GM12892 (cell line): ENCODE measurements around the gene PTPN14.

Experiments
- DNase-seq: peaks from one replicate; pipeline ENCODE4 v3.0.0; 2011; ENCODE audit not compliant: insufficient read length
- FAIRE-seq: peaks from 2 replicates; lab custom pipeline; 2011; peaks lifted over from hg19 to GRCh38; lab: Jason Lieb, UNC
- POLR2A ChIP-seq: IDR thresholded peaks from 2 replicates; pipeline ENCODE4 v1.6.1; 2011; ENCODE audit warnings: low read depth, low read length, control low read depth
- POLR2AphosphoS5 ChIP-seq: IDR thresholded peaks from 2 replicates; pipeline ENCODE4 v1.6.1; 2011; ENCODE audit warnings: low read depth, low read length, control low read depth
- TAF1 ChIP-seq: IDR thresholded peaks from 2 replicates; pipeline ENCODE4 v1.6.1; 2011; ENCODE audit warnings: low read depth, mild to moderate bottlenecking, control low read depth, low read length, borderline replicate concordance

PTPN14 gene

GRCh38 chr1:214546886-214547641 is 4.3 kb downstream of the PTPN14 start:
- DNase-seq (no peak), FAIRE-seq (no peak)
- no peak for TF ChIP-seq POLR2AphosphoS5
- no peak for TF ChIP-seq TAF1
- TF ChIP-seq POLR2A = no peak

GRCh38 chr1:214546084-214546483 is 5.3 kb downstream of the PTPN14 start:
- TF ChIP-seq POLR2AphosphoS5 = no peak
- TF ChIP-seq POLR2A = no peak
- TF ChIP-seq TAF1 = no peak
- DNase-seq (no peak), FAIRE-seq (no peak)

- TF ChIP-seq TAF1 (no peak), POLR2AphosphoS5 (no peak), POLR2A (no peak)
- no peak for DNase-seq
- no peak for FAIRE-seq
Measured at GRCh38 chr1:214545293-214545692, 6.1 kb downstream of the PTPN14 start.

GRCh38 chr1:214544791-214545190 is 6.6 kb downstream of the PTPN14 start:
- TF ChIP-seq POLR2AphosphoS5 = no peak
- no peak for TF ChIP-seq TAF1
- no peak for TF ChIP-seq POLR2A
- no peak for FAIRE-seq
- no peak for DNase-seq

DNA sequence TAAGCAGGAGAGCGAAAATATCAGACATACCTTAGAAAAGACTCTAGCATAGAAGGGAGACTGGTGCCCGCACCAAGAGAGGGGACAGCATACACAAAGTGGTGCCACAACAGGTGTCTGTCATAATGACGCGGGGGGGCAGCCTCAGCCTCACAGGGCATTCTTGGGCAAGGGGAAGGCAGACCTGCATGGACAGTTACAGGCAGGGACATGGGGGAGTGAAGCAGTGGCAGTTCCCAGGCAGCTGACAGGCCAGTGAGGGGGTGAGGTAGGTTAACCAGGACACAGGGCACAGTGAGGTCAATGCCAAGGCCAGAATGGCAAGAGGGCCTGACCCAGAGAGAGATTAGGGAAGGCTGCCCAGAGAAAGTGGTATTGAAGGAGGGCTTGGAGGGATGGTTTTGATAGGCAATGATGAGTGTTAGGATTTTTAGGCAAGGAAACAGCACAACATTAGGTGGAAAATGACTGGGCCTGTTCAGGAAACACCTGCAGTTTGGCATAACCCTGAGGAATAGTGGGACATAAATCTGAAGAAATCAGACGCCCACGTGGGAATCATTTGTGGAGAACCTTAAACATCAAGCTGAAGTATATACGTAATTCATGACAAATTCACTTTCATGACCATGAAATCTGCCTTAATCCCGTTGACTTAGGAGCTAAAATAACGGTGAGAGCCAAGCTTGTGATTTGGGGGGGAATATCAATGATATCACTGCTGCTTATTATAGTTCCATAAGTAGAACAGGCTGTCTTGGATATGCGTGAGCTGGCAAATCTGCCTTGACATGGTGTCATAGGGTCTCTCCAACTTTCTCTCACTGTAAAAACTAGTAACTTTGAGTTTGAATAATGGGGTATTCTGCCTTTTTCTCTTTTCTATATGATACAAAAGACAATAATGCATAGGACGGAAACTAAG is 8.9 kb downstream of the PTPN14 start:
- no peak for FAIRE-seq
- TF ChIP-seq POLR2AphosphoS5 (no peak), POLR2A (no peak), TAF1 (no peak)
- DNase-seq = no peak

DNA sequence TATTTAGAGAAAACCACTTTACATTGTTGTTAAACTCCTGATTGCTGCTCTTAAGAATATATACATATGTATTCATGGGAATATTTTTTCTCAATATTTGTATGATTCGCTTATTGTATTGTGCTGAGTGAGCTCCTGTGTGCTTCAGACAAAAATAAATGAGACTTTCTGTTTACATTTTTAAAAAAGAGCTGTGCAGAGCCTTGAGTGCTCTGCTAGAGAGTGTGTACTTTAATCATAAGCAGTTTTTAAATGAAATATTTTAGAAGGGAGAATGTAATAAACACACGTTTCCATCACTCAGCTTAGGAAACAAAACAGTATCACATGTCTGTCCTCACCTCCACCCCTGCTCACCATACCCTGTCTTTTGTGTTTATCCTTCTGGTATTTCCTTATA is 9.7 kb downstream of the PTPN14 start:
- DNase-seq (no peak), FAIRE-seq (no peak)
- TF ChIP-seq POLR2A (no peak), TAF1 (no peak), POLR2AphosphoS5 (no peak)

- FAIRE-seq (no peak), DNase-seq (no peak)
- TF ChIP-seq POLR2A = no peak
- no peak for TF ChIP-seq POLR2AphosphoS5
- no peak for TF ChIP-seq TAF1
Measured at GRCh38 chr1:214541206-214541605, 10.2 kb downstream of the PTPN14 start.

GRCh38 chr1:214540324-214540723 is 11.1 kb downstream of the PTPN14 start:
- DNase-seq (no peak), FAIRE-seq (no peak)
- TF ChIP-seq POLR2A (no peak), POLR2AphosphoS5 (no peak), TAF1 (no peak)

DNA sequence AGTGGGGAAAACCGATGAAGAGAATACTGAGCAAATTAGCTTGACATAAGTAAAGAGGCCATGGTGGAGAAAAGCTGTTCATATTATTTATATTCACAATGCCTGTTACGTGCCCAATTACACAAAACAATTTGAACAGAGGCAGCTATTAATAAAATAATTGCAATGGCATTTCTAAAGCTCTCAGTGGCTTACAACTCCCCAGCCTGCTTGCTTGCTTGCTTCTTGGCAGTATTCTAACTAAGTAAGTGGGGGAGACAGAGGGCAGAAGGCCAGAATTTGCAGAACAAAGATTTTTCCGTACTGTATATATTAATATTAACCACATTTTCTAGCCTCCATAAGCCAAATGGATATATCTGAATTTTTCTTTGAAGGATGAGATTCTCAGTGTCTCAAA is 12.9 kb downstream of the PTPN14 start:
- FAIRE-seq = no peak
- TF ChIP-seq POLR2A (no peak), POLR2AphosphoS5 (no peak), TAF1 (no peak)

GRCh38 chr1:214537872-214538473 is 13.4 kb downstream of the PTPN14 start:
- TF ChIP-seq TAF1 = no peak
- no peak for TF ChIP-seq POLR2A
- no peak for TF ChIP-seq POLR2AphosphoS5

More for the DNA sequence above, 12.9 kb downstream of the PTPN14 start:
- no peak for DNase-seq

DNA sequence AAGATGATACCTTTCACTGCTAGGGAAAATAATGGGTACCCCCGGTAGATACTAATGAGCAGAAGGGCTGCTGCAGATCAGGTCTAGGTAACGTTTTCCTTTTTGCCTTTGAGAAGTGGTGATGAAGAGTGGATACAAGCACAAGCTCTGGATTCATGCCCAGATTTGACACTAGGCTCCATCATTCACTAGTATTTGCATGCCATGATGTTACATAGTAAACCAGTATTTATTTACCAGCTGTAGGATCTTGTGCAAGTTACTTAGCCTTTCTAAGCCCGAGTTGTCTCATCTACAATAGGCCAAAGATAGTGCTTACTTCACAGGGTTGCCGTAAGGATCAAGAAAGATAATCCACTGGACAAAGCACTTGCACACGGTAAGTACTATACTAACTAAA is 14.2 kb downstream of the PTPN14 start:
- DNase-seq = no peak
- no peak for FAIRE-seq
- TF ChIP-seq POLR2A (no peak), POLR2AphosphoS5 (no peak), TAF1 (no peak)

More at GRCh38 chr1:214537872-214538473, 13.4 kb downstream of the PTPN14 start:
- FAIRE-seq (no peak), DNase-seq (no peak)
